ENCODE data around the gene S1PR4. TPM values are rescaled to one million over a fixed set of nuclear protein-coding genes. Genes with fewer than 3 reads are reported as not detected.
"Not testable (repeated sequence)": the region's sequence is repeated elsewhere in the genome, so short reads cannot be mapped to it uniquely, and the experiment has no call there.

The S1PR4 gene
- total RNA-seq, 2 experiments from 2014 or later = 29.0 to 32.2 TPM

- Mint-ChIP-seq H3K9me3 (ENCODE audit: low read depth) (no peaks in the 10 kb centered on the region), H3K36me3 (ENCODE audit: low read depth) (peaks cover 30% of the 10 kb centered on the region), H3K27me3 (no peaks in the 10 kb centered on the region), H3K27ac (no peak overlapping the region), H3K4me1 (peaks cover 6% of the 10 kb centered on the region), H3K4me3 (no peak overlapping the region)
- POLR2A ChIA-PET = no interaction called here
- CTCF ChIA-PET = no interaction called here
- intact Hi-C loops (cut with DNase I, micrococcal nuclease) = loop anchor here in 1 of 2 experiments (2.0 kb wide), 1 partner anchor 23 kb away; no protein-coding TSS in a partner anchor
- ATAC-seq (no peak), DNase-seq (no peak)
Observed at GRCh38 chr19:3153286-3154230, 25.0 kb upstream of the S1PR4 start.

DNA sequence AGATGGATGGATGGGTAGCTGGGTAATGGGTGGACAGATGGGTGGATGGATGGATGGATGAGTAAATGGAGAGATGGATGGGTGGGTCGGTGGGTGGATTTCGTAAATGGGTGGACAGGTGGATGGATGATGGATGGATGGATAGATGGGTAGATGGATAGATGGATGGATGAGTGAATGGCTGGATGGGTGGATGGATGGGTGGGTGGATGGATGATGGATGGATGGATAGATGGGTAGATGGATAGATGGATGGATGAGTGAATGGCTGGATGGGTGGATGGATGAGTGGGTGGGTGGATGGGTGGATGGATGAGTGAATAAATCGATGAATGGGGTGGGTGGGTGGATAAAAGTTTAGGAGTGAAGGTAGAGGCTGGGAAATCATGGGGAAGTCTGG, 24.1 kb upstream of the S1PR4 start:
- H3K36me3 Mint-ChIP-seq (ENCODE audit: low read depth) = peaks cover 25% of the 10 kb centered on the region
- intact Hi-C loops (cut with DNase I, micrococcal nuclease) = loop anchor here in 1 of 2 experiments (2.0 kb wide), 1 partner anchor 22 kb away; no protein-coding TSS in a partner anchor
- H3K4me1 Mint-ChIP-seq; POLR2A ChIA-PET; DNase-seq; H3K27me3 Mint-ChIP-seq; H3K4me3 Mint-ChIP-seq; H3K9me3 Mint-ChIP-seq (ENCODE audit: low read depth); H3K27ac Mint-ChIP-seq; CTCF ChIA-PET; ATAC-seq: not testable (repeated sequence)

GRCh38 chr19:3154957-3155736, 23.4 kb upstream of the S1PR4 start:
- H3K36me3 Mint-ChIP-seq (ENCODE audit: low read depth) = peaks cover 29% of the 10 kb centered on the region
- no peaks in the 10 kb centered on the region for H3K27me3 Mint-ChIP-seq
- ChIA-PET CTCF (interaction anchor here (0.7 kb wide), 1 partner anchor 27 kb away, joined by 3 read pairs; no protein-coding TSS in a partner anchor), POLR2A (no interaction called here)
- H3K9me3 Mint-ChIP-seq (ENCODE audit: low read depth) = peaks cover 1% of the 10 kb centered on the region
- peak; percentile 95 for ATAC-seq
- intact Hi-C loops (cut with DNase I, micrococcal nuclease) = loop anchor here (1.0 to 2.0 kb wide), 4 partner anchors 13 to 30 kb away; partner anchors contain the start of gene NCLN (in 1 of the 2)
- peaks cover 4% of the 10 kb centered on the region for H3K4me1 Mint-ChIP-seq
- no peak overlapping the region for H3K27ac Mint-ChIP-seq
- peak; percentile 92 for DNase-seq
- no peak overlapping the region for H3K4me3 Mint-ChIP-seq

GRCh38 chr19:3157096-3157845, 21.3 kb upstream of the S1PR4 start:
- ATAC-seq (no peak), DNase-seq (no peak)
- Mint-ChIP-seq H3K4me3 (no peak overlapping the region), H3K36me3 (ENCODE audit: low read depth) (peaks cover 45% of the 10 kb centered on the region), H3K27ac (peak overlapping the region; percentile 51), H3K4me1 (peaks cover 14% of the 10 kb centered on the region), H3K9me3 (ENCODE audit: low read depth) (peaks cover 4% of the 10 kb centered on the region), H3K27me3 (no peaks in the 10 kb centered on the region)
- ChIA-PET POLR2A (no interaction called here), CTCF (interaction anchor here (1.5 kb wide), 1 partner anchor 11 kb away, joined by 3 read pairs; no protein-coding TSS in a partner anchor)
- intact Hi-C loops (cut with DNase I, micrococcal nuclease) = no loop called here

- Mint-ChIP-seq H3K36me3 (ENCODE audit: low read depth) (peaks cover 56% of the 10 kb centered on the region), H3K27ac (no peak overlapping the region)
- POLR2A ChIA-PET = no interaction called here
Observed at GRCh38 chr19:3159565-3159964, 19.0 kb upstream of the S1PR4 start.

DNA sequence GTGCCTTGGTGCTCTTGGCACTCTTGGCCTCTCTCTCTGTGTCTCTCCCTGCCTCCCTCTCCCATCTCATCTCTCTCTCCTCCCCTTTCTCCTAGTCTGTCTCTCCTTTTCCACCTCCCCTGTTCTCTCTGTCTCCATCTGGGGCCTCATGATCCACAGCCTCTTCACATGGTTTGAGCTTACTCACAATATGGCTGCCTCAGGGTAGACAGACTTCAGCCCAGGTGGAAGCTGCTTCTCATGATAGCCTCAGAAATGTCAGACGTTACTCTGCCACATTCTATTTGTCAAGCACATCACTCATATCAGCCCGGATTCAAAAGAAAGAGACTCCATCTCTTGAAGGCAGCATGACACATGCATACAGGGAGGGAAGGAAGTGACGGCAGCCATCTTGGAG, 18.4 kb upstream of the S1PR4 start:
- intact Hi-C loops (cut with DNase I, micrococcal nuclease) = loop anchor here in 1 of 2 experiments (10.0 kb wide), 1 partner anchor 85 kb away; no protein-coding TSS in a partner anchor

More at GRCh38 chr19:3159565-3159964, 19.0 kb upstream of the S1PR4 start:
- intact Hi-C loops (cut with DNase I, micrococcal nuclease) = no loop called here
- Mint-ChIP-seq H3K9me3 (ENCODE audit: low read depth) (peaks cover 4% of the 10 kb centered on the region), H3K4me1 (peaks cover 21% of the 10 kb centered on the region), H3K4me3 (no peak overlapping the region), H3K27me3 (no peaks in the 10 kb centered on the region)
- CTCF ChIA-PET = interaction anchor here (0.6 to 2.1 kb wide), 8 partner anchors 15 to 325 kb away, joined by 3 to 11 read pairs (median 3); no protein-coding TSS in a partner anchor
- ATAC-seq = no peak
- DNase-seq = no peak

GRCh38 chr19:3161453-3161852, 17.1 kb upstream of the S1PR4 start:
- H3K9me3 Mint-ChIP-seq (ENCODE audit: low read depth) = peaks cover 4% of the 10 kb centered on the region
- intact Hi-C loops (cut with DNase I, micrococcal nuclease) = loop anchor here in 1 of 2 experiments (10.0 kb wide), 1 partner anchor 87 kb away; no protein-coding TSS in a partner anchor
- POLR2A ChIA-PET = no interaction called here
- H3K36me3 Mint-ChIP-seq (ENCODE audit: low read depth) = peaks cover 61% of the 10 kb centered on the region
- no peak for DNase-seq
- peaks cover 26% of the 10 kb centered on the region for H3K4me1 Mint-ChIP-seq
- no peak overlapping the region for H3K27ac Mint-ChIP-seq
- ATAC-seq = peak; percentile 46
- H3K27me3 Mint-ChIP-seq = no peaks in the 10 kb centered on the region
- CTCF ChIA-PET = interaction anchor here (0.9 to 2.0 kb wide), 11 partner anchors 9 to 199 kb away, joined by 3 to 13 read pairs (median 5); no protein-coding TSS in a partner anchor
- H3K4me3 Mint-ChIP-seq = no peak overlapping the region

More for the DNA sequence above, 18.4 kb upstream of the S1PR4 start:
- H3K4me3 Mint-ChIP-seq = no peak overlapping the region
- ChIA-PET POLR2A (no interaction called here), CTCF (interaction anchor here (0.6 to 2.1 kb wide), 8 partner anchors 16 to 210 kb away, joined by 3 to 11 read pairs (median 3); no protein-coding TSS in a partner anchor)
- H3K27me3 Mint-ChIP-seq = no peaks in the 10 kb centered on the region
- peaks cover 57% of the 10 kb centered on the region for H3K36me3 Mint-ChIP-seq (ENCODE audit: low read depth)
- peaks cover 21% of the 10 kb centered on the region for H3K4me1 Mint-ChIP-seq
- no peak for DNase-seq
- no peak for ATAC-seq
- H3K9me3 Mint-ChIP-seq (ENCODE audit: low read depth) = peaks cover 4% of the 10 kb centered on the region
- peak overlapping the region; percentile 2 for H3K27ac Mint-ChIP-seq

DNA sequence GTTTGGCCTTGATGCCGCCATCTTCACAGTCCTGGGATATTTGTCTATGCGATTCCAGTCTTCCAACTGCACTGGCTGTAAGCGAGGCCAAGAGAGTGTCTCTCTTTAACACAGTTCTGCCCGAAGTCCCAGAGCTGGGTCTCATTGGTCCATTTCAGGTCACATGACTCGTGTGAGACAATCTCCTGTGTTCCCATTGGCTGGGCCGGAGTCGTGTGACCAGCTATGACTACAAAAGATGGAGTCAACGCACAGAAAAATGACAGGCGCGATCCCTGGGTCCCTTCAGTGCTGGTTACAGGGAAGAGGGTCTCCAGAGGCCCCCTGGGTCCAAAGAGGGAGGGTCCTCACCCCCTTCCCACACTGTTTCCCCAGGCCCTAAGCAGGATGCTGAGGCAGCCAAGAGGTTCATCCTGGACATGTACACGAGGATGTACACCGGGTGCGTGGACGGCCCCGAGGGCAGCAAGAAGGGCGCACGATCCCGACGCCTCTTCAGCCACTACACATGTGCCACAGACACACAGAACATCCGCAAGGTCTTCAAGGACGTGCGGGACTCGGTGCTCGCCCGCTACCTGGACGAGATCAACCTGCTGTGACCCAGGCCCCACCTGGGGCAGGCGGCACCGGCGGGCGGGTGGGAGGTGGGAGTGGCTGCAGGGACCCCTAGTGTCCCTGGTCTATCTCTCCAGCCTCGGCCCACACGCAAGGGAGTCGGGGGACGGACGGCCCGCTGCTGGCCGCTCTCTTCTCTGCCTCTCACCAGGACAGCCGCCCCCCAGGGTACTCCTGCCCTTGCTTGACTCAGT, 15.9 kb upstream of the S1PR4 start:
- DNase-seq (peak; percentile 69), ATAC-seq (peak; percentile 47)
- ChIA-PET CTCF (interaction anchor here (0.6 to 2.0 kb wide), 12 partner anchors 8 to 200 kb away, joined by 3 to 13 read pairs (median 4); no protein-coding TSS in a partner anchor), POLR2A (no interaction called here)
- no peaks in the 10 kb centered on the region for H3K27me3 Mint-ChIP-seq
- intact Hi-C loops (cut with DNase I, micrococcal nuclease) = loop anchor here (1.0 to 10.0 kb wide), 5 partner anchors 16 to 200 kb away; no protein-coding TSS in a partner anchor
- H3K27ac Mint-ChIP-seq = no peak overlapping the region
- H3K4me3 Mint-ChIP-seq = no peak overlapping the region
- peaks cover 23% of the 10 kb centered on the region for H3K4me1 Mint-ChIP-seq
- H3K9me3 Mint-ChIP-seq (ENCODE audit: low read depth) = peaks cover 4% of the 10 kb centered on the region
- peaks cover 51% of the 10 kb centered on the region for H3K36me3 Mint-ChIP-seq (ENCODE audit: low read depth)

DNA sequence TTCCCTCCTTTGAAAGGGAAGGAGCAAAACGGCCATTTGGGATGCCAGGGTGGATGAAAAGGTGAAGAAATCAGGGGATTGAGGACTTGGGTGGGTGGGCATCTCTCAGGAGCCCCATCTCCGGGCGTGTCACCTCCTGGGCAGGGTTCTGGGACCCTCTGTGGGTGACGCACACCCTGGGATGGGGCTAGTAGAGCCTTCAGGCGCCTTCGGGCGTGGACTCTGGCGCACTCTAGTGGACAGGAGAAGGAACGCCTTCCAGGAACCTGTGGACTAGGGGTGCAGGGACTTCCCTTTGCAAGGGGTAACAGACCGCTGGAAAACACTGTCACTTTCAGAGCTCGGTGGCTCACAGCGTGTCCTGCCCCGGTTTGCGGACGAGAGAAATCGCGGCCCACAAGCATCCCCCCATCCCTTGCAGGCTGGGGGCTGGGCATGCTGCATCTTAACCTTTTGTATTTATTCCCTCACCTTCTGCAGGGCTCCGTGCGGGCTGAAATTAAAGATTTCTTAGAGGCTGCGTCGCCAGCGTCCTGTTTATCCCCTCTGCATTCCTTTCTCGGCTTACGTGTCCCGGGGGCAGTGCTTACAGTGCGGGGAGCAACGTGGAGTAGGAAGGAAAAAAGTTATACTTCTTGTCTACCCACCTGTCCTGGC, 15.2 kb upstream of the S1PR4 start:
- Mint-ChIP-seq H3K4me3 (no peak overlapping the region), H3K9me3 (ENCODE audit: low read depth) (peaks cover 4% of the 10 kb centered on the region), H3K27me3 (no peaks in the 10 kb centered on the region), H3K27ac (peak overlapping the region; percentile 42), H3K36me3 (ENCODE audit: low read depth) (peaks cover 43% of the 10 kb centered on the region), H3K4me1 (peaks cover 23% of the 10 kb centered on the region)
- DNase-seq (peak; percentile 82), ATAC-seq (peak; percentile 82)
- intact Hi-C loops (cut with DNase I, micrococcal nuclease) = loop anchor here (1.0 to 10.0 kb wide), 5 partner anchors 17 to 201 kb away; no protein-coding TSS in a partner anchor
- POLR2A ChIA-PET = no interaction called here
- CTCF ChIA-PET = interaction anchor here (0.6 to 2.4 kb wide), 4 partner anchors 12 to 36 kb away, joined by 3 to 10 read pairs (median 3); no protein-coding TSS in a partner anchor
